ENCODE results near the gene SGTA. TPM values are rescaled to one million over a fixed set of nuclear protein-coding genes. Genes with fewer than 3 reads are reported as not detected.

The SGTA gene
- total RNA-seq, 4 donors from 2014 or later = 37.9 to 49.5 (median 44.1) TPM

DNA sequence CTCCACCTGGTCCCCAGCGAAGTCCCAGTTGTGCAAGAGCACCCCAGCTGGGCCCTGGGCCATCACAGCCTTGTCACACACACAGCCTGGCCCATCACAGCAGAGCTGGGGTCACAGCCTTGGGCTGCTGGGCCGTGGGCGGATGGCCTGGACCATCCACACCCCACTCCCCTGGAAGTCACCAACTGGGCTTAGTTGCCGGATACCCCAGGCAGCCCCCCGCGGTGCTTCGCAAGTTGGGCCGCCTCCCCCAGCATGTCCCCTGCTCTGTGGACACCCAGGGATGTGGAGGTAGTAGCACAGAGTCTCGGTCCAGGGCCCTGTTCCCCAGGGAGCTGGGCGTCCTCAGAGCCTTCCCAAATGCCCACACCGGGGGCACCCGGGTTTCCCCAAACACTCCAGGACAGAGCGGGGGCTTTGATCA, 32.1 kb upstream of the SGTA start:
- 89 to 95% methylated on average over 12 to 13 of the region's 13 CpGs for WGBS, 2 donors
- no peak overlapping the region for H3K4me3 ChIP-seq (ENCODE audit: low read depth, poor library complexity, severe bottlenecking)
- DNase-seq (ENCODE audit: low spot score in 2 of 2) = no peak
- intact Hi-C loops (cut with DNase I; ENCODE audit: low total_unique reads) = no loop called here
- TF ChIP-seq POLR2A (IDR thresholded peaks at IDR 0.05) = no peak
- TF ChIP-seq, protein P1, sequence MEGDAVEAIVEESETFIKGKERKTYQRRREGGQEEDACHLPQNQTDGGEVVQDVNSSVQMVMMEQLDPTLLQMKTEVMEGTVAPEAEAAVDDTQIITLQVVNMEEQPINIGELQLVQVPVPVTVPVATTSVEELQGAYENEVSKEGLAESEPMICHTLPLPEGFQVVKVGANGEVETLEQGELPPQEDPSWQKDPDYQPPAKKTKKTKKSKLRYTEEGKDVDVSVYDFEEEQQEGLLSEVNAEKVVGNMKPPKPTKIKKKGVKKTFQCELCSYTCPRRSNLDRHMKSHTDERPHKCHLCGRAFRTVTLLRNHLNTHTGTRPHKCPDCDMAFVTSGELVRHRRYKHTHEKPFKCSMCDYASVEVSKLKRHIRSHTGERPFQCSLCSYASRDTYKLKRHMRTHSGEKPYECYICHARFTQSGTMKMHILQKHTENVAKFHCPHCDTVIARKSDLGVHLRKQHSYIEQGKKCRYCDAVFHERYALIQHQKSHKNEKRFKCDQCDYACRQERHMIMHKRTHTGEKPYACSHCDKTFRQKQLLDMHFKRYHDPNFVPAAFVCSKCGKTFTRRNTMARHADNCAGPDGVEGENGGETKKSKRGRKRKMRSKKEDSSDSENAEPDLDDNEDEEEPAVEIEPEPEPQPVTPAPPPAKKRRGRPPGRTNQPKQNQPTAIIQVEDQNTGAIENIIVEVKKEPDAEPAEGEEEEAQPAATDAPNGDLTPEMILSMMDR (IDR thresholded peaks at IDR 0.05) = no peak

DNA sequence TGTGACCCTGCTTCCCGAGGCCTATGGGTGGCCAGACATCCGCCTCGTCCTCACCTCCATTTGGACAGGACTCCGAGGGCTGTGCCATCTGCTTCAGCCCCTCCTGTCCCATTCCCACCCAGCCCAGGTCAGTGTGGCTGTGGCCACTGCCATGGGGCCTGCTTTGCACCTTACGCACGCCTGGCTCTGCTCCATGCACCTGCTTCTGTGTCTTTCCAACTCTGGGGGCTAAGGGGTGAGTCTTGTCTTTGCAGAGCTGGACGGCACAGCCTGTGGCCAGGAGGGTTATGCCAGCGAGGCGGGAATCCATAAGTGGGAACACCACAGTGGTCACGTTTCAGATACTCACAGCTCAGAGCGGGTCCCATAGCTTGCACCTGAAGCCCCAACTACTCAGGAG, 31.4 kb upstream of the SGTA start:
- H3K4me3 ChIP-seq (ENCODE audit: low read depth, poor library complexity, severe bottlenecking) = no peak overlapping the region
- 93 to 96% methylated on average over 11 of the region's 11 CpGs for WGBS, 2 donors
- DNase-seq (ENCODE audit: low spot score in 2 of 2) = no peak
- TF ChIP-seq, protein P1 (IDR thresholded peaks at IDR 0.05) = no peak
- no peak for TF ChIP-seq POLR2A (IDR thresholded peaks at IDR 0.05)
- intact Hi-C loops (cut with DNase I; ENCODE audit: low total_unique reads) = no loop called here

DNA sequence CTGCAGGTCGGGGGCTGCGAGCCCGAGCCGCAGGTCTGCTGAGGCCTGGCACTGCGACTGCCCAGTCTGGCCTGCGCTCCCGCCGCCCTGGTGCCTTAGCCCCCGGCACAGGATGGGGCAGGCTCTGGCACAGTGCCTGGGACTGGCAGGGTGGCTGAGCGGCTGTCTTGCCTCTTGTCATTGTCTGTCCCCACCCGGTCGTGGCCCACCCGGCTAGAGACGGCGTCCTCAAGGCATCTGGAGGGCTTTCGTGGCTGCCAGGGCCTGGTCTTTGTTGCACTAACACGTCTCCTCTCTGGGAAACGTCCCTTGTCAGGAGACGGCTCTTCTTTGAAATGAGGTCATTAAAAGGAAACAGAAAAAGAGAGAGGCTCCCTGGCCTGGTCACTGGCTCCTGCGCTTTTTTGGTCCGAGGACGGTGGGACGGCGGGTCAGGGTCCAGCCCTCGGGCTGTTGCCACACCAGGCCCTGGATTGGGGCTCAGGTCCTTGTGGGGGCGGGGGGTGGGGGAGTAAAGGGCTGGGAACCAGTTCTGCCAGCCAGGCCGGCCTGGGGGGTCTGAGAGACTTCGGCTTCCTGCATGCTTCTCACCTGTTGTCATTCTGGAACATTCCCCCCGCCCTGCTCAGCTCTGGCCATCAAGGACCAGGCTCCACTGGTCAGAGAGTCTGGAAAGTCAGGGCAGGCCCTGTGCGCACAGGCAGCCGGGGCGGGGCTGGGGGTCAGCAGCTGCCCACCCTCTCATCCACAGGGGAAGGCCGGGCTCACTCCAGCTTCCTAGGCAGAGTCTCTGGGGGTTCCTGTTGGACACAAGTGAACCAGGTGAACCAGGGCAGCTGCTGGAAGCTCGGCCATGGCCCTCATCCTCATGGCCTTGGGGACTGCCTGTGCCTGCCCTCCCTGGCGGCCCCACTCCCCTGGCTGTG, 30.4 kb upstream of the SGTA start:
- 83 to 89% methylated on average over 24 to 35 of the region's 35 CpGs for WGBS, 2 donors
- no peak for DNase-seq (ENCODE audit: low spot score in 2 of 2)
- intact Hi-C loops (cut with DNase I; ENCODE audit: low total_unique reads) = no loop called here
- no peak overlapping the region for H3K4me3 ChIP-seq (ENCODE audit: low read depth, poor library complexity, severe bottlenecking)
- TF ChIP-seq POLR2A (IDR thresholded peaks at IDR 0.05) = no peak
- TF ChIP-seq, protein P1 (IDR thresholded peaks at IDR 0.05) = no peak

DNA sequence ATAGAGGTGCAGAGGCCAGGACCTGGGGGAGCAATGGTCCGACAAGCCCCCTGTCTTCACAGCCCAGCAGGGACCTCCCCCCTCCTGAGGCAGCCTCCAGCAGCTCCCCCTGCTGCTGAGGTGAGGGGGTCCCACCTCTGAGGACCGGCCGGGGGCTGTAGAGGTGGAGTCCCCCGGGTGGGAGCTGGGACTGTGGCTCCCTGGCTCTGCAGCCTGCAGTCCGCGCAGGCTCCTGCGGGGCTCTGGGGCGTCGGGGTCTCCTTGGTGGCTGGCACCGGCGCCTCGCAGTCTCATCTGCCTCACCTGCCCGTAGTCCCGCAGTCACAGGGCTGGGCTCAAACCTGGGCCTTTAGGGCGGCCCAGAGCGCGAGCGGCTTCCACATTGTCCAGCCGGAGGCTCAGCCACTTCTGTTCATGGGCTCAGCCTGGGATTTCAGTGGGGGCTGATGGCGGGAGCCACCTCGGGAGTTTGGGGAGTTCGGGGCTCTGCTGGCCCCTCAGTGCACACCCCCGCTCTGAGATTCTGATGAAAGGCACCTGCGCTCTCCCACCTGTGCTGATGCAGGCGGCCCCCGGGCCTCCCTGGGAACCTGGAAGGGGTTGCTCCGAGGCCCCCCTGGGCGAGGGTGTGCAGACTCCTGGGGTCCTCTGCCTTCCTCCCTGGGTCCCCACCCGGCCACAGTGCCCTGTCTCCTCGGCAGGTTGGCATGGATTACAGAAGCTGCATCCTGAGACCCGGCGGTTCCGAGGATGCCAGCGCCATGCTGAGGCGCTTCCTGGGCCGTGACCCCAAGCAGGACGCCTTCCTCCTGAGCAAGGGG, 29.6 kb upstream of the SGTA start:
- no peak for DNase-seq (ENCODE audit: low spot score in 2 of 2)
- TF ChIP-seq, protein P1 (IDR thresholded peaks at IDR 0.05) = no peak
- TF ChIP-seq POLR2A (IDR thresholded peaks at IDR 0.05) = no peak
- no peak overlapping the region for H3K4me3 ChIP-seq (ENCODE audit: low read depth, poor library complexity, severe bottlenecking)
- WGBS, 2 donors = 90 to 94% methylated on average over 16 to 32 of the region's 37 CpGs
- intact Hi-C loops (cut with DNase I; ENCODE audit: low total_unique reads) = no loop called here

DNA sequence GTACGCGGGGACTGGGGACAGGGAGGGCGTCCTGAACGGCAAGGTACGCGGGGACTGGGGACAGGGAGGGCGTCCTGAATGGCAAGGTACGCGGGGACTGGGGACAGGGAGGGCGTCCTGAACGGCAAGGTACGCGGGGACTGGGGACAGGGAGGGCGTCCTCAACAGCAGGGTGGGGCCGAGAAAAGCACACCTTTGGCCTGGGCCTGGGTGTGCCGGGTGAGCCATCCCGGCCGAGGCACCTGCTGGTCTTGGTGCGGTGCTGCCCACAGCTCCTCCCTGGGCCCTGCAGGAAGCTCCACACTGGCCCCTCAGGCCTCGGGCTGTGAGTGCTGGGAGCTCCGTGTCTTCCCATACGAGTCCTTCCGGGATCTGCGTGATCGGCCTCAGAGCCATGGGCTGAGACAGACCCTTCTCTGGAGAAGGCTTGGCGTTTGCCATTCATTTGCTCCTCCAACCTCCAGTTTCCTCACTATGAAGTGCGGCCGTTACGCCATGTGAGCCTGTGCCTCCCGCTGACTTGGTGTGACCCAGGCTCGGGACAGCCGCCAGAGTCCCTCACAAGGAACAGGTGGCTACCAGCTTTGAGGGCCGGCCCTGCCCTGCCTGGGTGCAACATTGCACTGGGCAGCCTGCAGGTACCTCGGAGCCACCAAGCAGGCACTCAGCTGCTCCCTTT, 28.8 kb upstream of the SGTA start:
- no peak for TF ChIP-seq POLR2A (IDR thresholded peaks at IDR 0.05)
- TF ChIP-seq, protein P1 (IDR thresholded peaks at IDR 0.05) = no peak
- no peak for DNase-seq (ENCODE audit: low spot score in 2 of 2)
- intact Hi-C loops (cut with DNase I; ENCODE audit: low total_unique reads) = no loop called here
- no peak overlapping the region for H3K4me3 ChIP-seq (ENCODE audit: low read depth, poor library complexity, severe bottlenecking)
- WGBS, 2 donors = 92 to 93% methylated on average over 25 to 26 of the region's 34 CpGs
